Endothelial cell of umbilical vein (primary cell): ENCODE measurements around the gene ZNF625. TPM values are rescaled to one million over a fixed set of nuclear protein-coding genes. Genes with fewer than 3 reads are reported as not detected.

Experiments used
- BruUV-seq: library from RNA; stranded (reverse); fragments of 400-500 nt; replicated peaks from 2 replicates; lab custom pipeline; 2021; lab: Mats Ljungman, UMichigan
- CTCF ChIA-PET: fragments of 300-600, 350-600 bp; sonication (Branson Sonifier 250); formaldehyde crosslinking; loops from one replicate; lab custom pipeline; 2021; ENCODE audit warnings: antibody characterized with exemption, inconsistent platforms; lab: Charles Lee
- POLR2A ChIA-PET: fragments of 300-600, 350-600 bp; sonication (Branson Sonifier 250); formaldehyde crosslinking; loops from one replicate; lab custom pipeline; 2021; ENCODE audit warnings: antibody characterized with exemption, inconsistent platforms; lab: Charles Lee
- DNase-seq: peaks from one replicate; pipeline ENCODE4 v3.0.0-alpha.2; 2011; ENCODE audit warnings: low read depth, low spot score
- FAIRE-seq: peaks from 2 replicates; lab custom pipeline; 2011; peaks lifted over from hg19 to GRCh38; lab: Jason Lieb, UNC
- H2AFZ ChIP-seq: 2 replicates; pipeline ENCODE4 v1.6.0; 2012; ENCODE audit warnings: low read depth, low read length, control low read depth, inconsistent platforms
- H3K27ac ChIP-seq: 2 replicates; pipeline ENCODE4 v1.5.1; 2011; ENCODE audit warnings: low read depth, mild to moderate bottlenecking, control low read depth, low read length, moderate library complexity; ENCODE audit not compliant: insufficient read depth
- H3K27me3 ChIP-seq, 2 experiments: 2 replicates each; pipeline versions ENCODE4 v1.6.0 to v1.6.1; 2011; ENCODE audit warnings: low read length in 2 of 2, mixed read lengths in 1 of 2; ENCODE audit not compliant: control insufficient read depth in 2 of 2, insufficient read depth in 2 of 2
- H3K36me3 ChIP-seq, 2 experiments: 2 replicates in 1 of 2; 3 replicates in 1 of 2; pipeline ENCODE4 v1.5.1; 2011; ENCODE audit warnings: low read length in 2 of 2, mild to moderate bottlenecking in 1 of 2, moderate library complexity in 1 of 2; ENCODE audit not compliant: control insufficient read depth in 2 of 2, insufficient read depth in 2 of 2; ENCODE audit errors: extremely low read depth in 1 of 2
- H3K4me1 ChIP-seq: 3 replicates; pipeline ENCODE4 v1.5.1; 2011; ENCODE audit warnings: mild to moderate bottlenecking, low read length; ENCODE audit not compliant: control insufficient read depth, insufficient read depth; ENCODE audit errors: extremely low read depth
- H3K4me2 ChIP-seq: 2 replicates; pipeline ENCODE4 v1.6.1; 2011; ENCODE audit warnings: low read length, control low read depth, mixed read lengths; ENCODE audit not compliant: insufficient read depth
- H3K4me3 ChIP-seq, 3 experiments: fragments of 200-600 bp in 1 of 3; sonication (generic), shearing (Covaris generic) in 1 of 3; replicated peaks in 1 of 3; 2 replicates each; pipeline ENCODE4 v1.5.1; 2011 to 2016; ENCODE audit warnings: control low read depth in 3 of 3, low read length in 3 of 3, mild to moderate bottlenecking in 2 of 3, inconsistent platforms in 1 of 3, low read depth in 1 of 3, moderate library complexity in 1 of 3; ENCODE audit not compliant: insufficient read depth in 1 of 3
- H3K79me2 ChIP-seq: 2 replicates; pipeline ENCODE4 v1.6.0; 2012; ENCODE audit warnings: low read length, inconsistent platforms; ENCODE audit not compliant: control insufficient read depth, insufficient read depth
- H3K9ac ChIP-seq: replicated peaks from 2 replicates; pipeline ENCODE3; 2011; ENCODE audit warnings: low read length, control low read depth; ENCODE audit not compliant: insufficient read depth; ENCODE audit errors: extremely low read depth
- H3K9me1 ChIP-seq: replicated peaks from 3 replicates; pipeline ENCODE4 v1.6.0; 2011; ENCODE audit warnings: mild to moderate bottlenecking, low read length; ENCODE audit not compliant: control insufficient read depth, insufficient read depth; ENCODE audit errors: extremely low read depth
- H3K9me3 ChIP-seq: replicated peaks from 2 replicates; pipeline ENCODE4 v1.5.1; 2012; ENCODE audit warnings: low read length, inconsistent platforms; ENCODE audit not compliant: control insufficient read depth, insufficient read depth
- H4K20me1 ChIP-seq: replicated peaks from 2 replicates; pipeline ENCODE3; 2011; ENCODE audit warnings: mild to moderate bottlenecking, low read length; ENCODE audit not compliant: control insufficient read depth, insufficient read depth; ENCODE audit errors: extremely low read depth
- CTCF ChIP-seq, 2 donors: IDR thresholded peaks; 1 replicate in 1 of 2; 2 replicates in 1 of 2; pipeline ENCODE4 v1.5.1; 2011; ENCODE audit warnings: low read length in 2 of 2, mild to moderate bottlenecking in 2 of 2, moderate library complexity in 2 of 2, control low read depth in 1 of 2, inconsistent platforms in 1 of 2, low read depth in 1 of 2; ENCODE audit not compliant: insufficient read depth in 1 of 2; ENCODE audit errors: extremely low read depth in 1 of 2
- EZH2 ChIP-seq: IDR thresholded peaks from 2 replicates; pipeline ENCODE4 v1.6.1; 2012; ENCODE audit warnings: borderline replicate concordance, low read depth, mild to moderate bottlenecking, moderate library complexity, low read length, inconsistent platforms; ENCODE audit not compliant: severe bottlenecking
- FOS ChIP-seq: IDR thresholded peaks from 2 replicates; pipeline ENCODE4 v1.6.1; 2011; ENCODE audit warnings: mild to moderate bottlenecking, low read length, moderate library complexity, borderline replicate concordance; ENCODE audit not compliant: insufficient read depth
- GATA2 ChIP-seq: IDR thresholded peaks from 2 replicates; pipeline ENCODE4 v1.7.0; 2011; ENCODE audit warnings: low read depth, mild to moderate bottlenecking, moderate library complexity, mixed read lengths, low read length; ENCODE audit not compliant: insufficient read length, insufficient read depth
- JUN ChIP-seq: IDR thresholded peaks from 2 replicates; pipeline ENCODE4 v1.6.1; 2011; ENCODE audit warnings: borderline replicate concordance, low read depth; ENCODE audit not compliant: insufficient read length, insufficient read depth
- MAX ChIP-seq: IDR thresholded peaks from 2 replicates; pipeline ENCODE4 v1.6.1; 2011; ENCODE audit not compliant: insufficient read depth, insufficient read length
- MYC ChIP-seq: IDR thresholded peaks from one replicate; pipeline ENCODE4 v1.6.1; 2011; ENCODE audit warnings: mild to moderate bottlenecking, low read depth, low read length
- POLR2A ChIP-seq: IDR thresholded peaks from 2 replicates; pipeline ENCODE4 v1.6.1; 2012; ENCODE audit warnings: low read depth, mild to moderate bottlenecking, control low read depth, low read length
- POLR2AphosphoS5 ChIP-seq: IDR thresholded peaks from 2 replicates; pipeline ENCODE4 v1.6.1; 2012; ENCODE audit warnings: low read depth, mild to moderate bottlenecking, control low read depth, low read length, moderate library complexity; ENCODE audit not compliant: insufficient read depth
- dilution Hi-C: fragments of 300-500 bp; cut with MboI; formaldehyde crosslinking; loops from one replicate; pipeline ENCODE4 v1.15.0; 2019; ENCODE audit warnings: low sequenced_read_pairs; ENCODE audit not compliant: extremely low pct_ligation_motif_present
- intact Hi-C: fragments of 100-400 bp; cut with micrococcal nuclease; formaldehyde crosslinking; loops from one replicate; pipeline ENCODE4 v1.10.0; 2022
- polyA plus RNA-seq, 4 experiments: library from polyadenylated mRNA; depleted of rRNA in 3 of 4; stranded (reverse) in 3 of 4; unstranded in 1 of 4; fragments of >200 nt; gene quantifications; 2 replicates each; pipeline versions ENCODE4 v1.2.1 to v1.2.3, GENCODE V29; 2011 to 2012; ENCODE audit warnings: missing spikeins in 1 of 4
- total RNA-seq: library from RNA; stranded (reverse); gene quantifications from 2 replicates; pipeline ENCODE4 v1.2.3, GENCODE V29; 2021

Gene ZNF625
- total and polyA plus RNA-seq, 2 donors (not counting 3 experiments of a cell fraction or from before 2014, with no cell fraction given) = 0.90 to 6.7 TPM

- peaks cover 13% of the 10 kb centered on the region for H3K9me3 ChIP-seq
- dilution Hi-C loops (no loop called here), intact Hi-C loops (no loop called here)
- POLR2A ChIA-PET = no interaction called here
- no peak overlapping the region for H3K9ac ChIP-seq
- H4K20me1 ChIP-seq = no peaks in the 10 kb centered on the region
- DNase-seq (no peak), FAIRE-seq (no peak)
- no peak overlapping the region for H3K27ac ChIP-seq
- no peaks in the 10 kb centered on the region for H3K4me1 ChIP-seq
- no peaks in the 10 kb centered on the region for H3K79me2 ChIP-seq
- no peak for TF ChIP-seq EZH2
- BruUV-seq = no TSS peak
- H2AFZ ChIP-seq = no peak overlapping the region
- no peak overlapping the region for H3K4me2 ChIP-seq
- H3K9me1 ChIP-seq = no peaks in the 10 kb centered on the region
- CTCF ChIA-PET = no interaction called here
- H3K27me3 ChIP-seq = no peaks in the 10 kb centered on the region
- H3K4me3 ChIP-seq = no peak overlapping the region
- H3K36me3 ChIP-seq = no peaks in the 10 kb centered on the region
These were observed 43.8 kb downstream of the ZNF625 start for GRCh38 chr19:12112701-12113100.

GRCh38 chr19:12111943-12112637 lies 44.4 kb downstream of the ZNF625 start:
- BruUV-seq = no TSS peak
- POLR2A ChIA-PET = no interaction called here

More at GRCh38 chr19:12111943-12112637, 44.4 kb downstream of the ZNF625 start:
- H3K4me1 ChIP-seq = no peaks in the 10 kb centered on the region
- no peaks in the 10 kb centered on the region for H3K27me3 ChIP-seq
- H3K27ac ChIP-seq = no peak overlapping the region
- no peaks in the 10 kb centered on the region for H3K79me2 ChIP-seq
- H3K4me2 ChIP-seq = no peak overlapping the region
- H3K9me3 ChIP-seq = peaks cover 10% of the 10 kb centered on the region
- no peak overlapping the region for H3K9ac ChIP-seq
- TF ChIP-seq GATA2 = no peak
- TF ChIP-seq CTCF (IDR thresholded peaks at IDR 0.05; ENCODE audit: extremely low read depth in 1 of 2, insufficient read depth in 1 of 2, low read depth in 1 of 2, low read length in 2 of 2) = no peak
- TF ChIP-seq MAX = no peak
- TF ChIP-seq EZH2 = no peak
- TF ChIP-seq POLR2AphosphoS5 = no peak
- TF ChIP-seq JUN = no peak
- no peak for TF ChIP-seq POLR2A
- TF ChIP-seq MYC = no peak
- TF ChIP-seq FOS = no peak
- no peak overlapping the region for H2AFZ ChIP-seq
- no peak for FAIRE-seq
- dilution Hi-C loops (no loop called here), intact Hi-C loops (no loop called here)
- DNase-seq = no peak
- H4K20me1 ChIP-seq = no peaks in the 10 kb centered on the region
- CTCF ChIA-PET = no interaction called here
- H3K36me3 ChIP-seq = no peaks in the 10 kb centered on the region
- H3K4me3 ChIP-seq = no peak overlapping the region
- no peaks in the 10 kb centered on the region for H3K9me1 ChIP-seq
